ENCODE measurements around the gene SPATS2L. TPM values are rescaled to one million over a fixed set of nuclear protein-coding genes. Genes with fewer than 3 reads are reported as not detected.
A peak's percentile ranks its signal among the peaks of the same experiment; 100 is the strongest.

Gene SPATS2L
- total RNA-seq, 1 experiment from 2014 or later, result 47.3 TPM

GRCh38 chr2:200307724-200308545, 1.4 kb downstream of the SPATS2L start:
- H3T11ph ChIP-seq (ENCODE audit: low read length), result no peak overlapping the region
- no peak overlapping the region for H2BK5ac ChIP-seq (ENCODE audit: insufficient read length, low read length)
- H3K4me2 ChIP-seq (ENCODE audit: insufficient read depth, insufficient read length, low read length), result peak overlapping the region; percentile 78
- H2BK120ac ChIP-seq (ENCODE audit: low read depth, low read length, poor library complexity, severe bottlenecking), result no peak overlapping the region
- H3K9ac ChIP-seq (ENCODE audit: extremely low read depth, insufficient read length, low read length), result peak overlapping the region; percentile 91
- Mint-ChIP-seq H3K4me1 (peaks cover 53 to 54% of the 10 kb centered on the region in 2 experiments), H3K9me3 (no peaks in the 10 kb centered on the region; a peak in 2 of 5 replicates), H3K27me3 (ENCODE audit: low read depth) (no peaks in the 10 kb centered on the region), H3K27ac (peak overlapping the region in 1 of 3 experiments; percentile 41; a peak in 3 of 7 replicates), H3K36me3 (ENCODE audit: insufficient read depth in 1 of 3, low read depth in 3 of 3) (peaks cover 0 to 3% (median 0%) of the 10 kb centered on the region in 3 experiments; a peak in 1 of 7 replicates), H3K4me3 (peak overlapping the region; percentile 76 to 86)
- H4K20me1 ChIP-seq (ENCODE audit: control insufficient read depth, insufficient read depth, insufficient read length), result no peaks in the 10 kb centered on the region
- DNase-seq, result no peak
- no peak for TF ChIP-seq CTCF (conservative IDR thresholded peaks at IDR 0.05)
- no peak overlapping the region for H2AK5ac ChIP-seq (ENCODE audit: insufficient read length, low read length)
- no peak overlapping the region for H2AFZ ChIP-seq (ENCODE audit: low read length)
- H4K8ac ChIP-seq (replicated peaks; ENCODE audit: insufficient read length, low read depth, low read length), result no peak overlapping the region
- H3K4ac ChIP-seq (ENCODE audit: low read depth, low read length), result no peak overlapping the region
- no peak overlapping the region for H4K91ac ChIP-seq (ENCODE audit: insufficient read length, low read depth, low read length)
- H2BK20ac ChIP-seq (ENCODE audit: low read depth, low read length, poor library complexity, severe bottlenecking), result no peak overlapping the region
- no peak overlapping the region for H4K5ac ChIP-seq (ENCODE audit: insufficient read length, low read depth, low read length)
- H3K56ac ChIP-seq (ENCODE audit: insufficient read length, low read depth, low read length), result no peak overlapping the region
- peaks cover 52% of the 10 kb centered on the region for H3K79me2 ChIP-seq (ENCODE audit: insufficient read depth, low read length)
- no peak overlapping the region for H3K23ac ChIP-seq (ENCODE audit: insufficient read length, low read depth, low read length)
- no peak overlapping the region for H2BK12ac ChIP-seq (ENCODE audit: insufficient read length, low read depth, low read length)
- WGBS (ENCODE audit: extremely low coverage, insufficient read length, low lambda C conversion rate), result no CpG with 5 or more reads among the region's 20 CpGs
- H3K79me1 ChIP-seq (ENCODE audit: insufficient read depth, low read depth, low read length, poor library complexity, severe bottlenecking), result no peaks in the 10 kb centered on the region
- no peak overlapping the region for H3K27ac ChIP-seq (ENCODE audit: insufficient read length, low read depth, low read length)
- peak overlapping the region; percentile 64 for H3K18ac ChIP-seq (ENCODE audit: insufficient read length, low read depth, low read length)
- no peaks in the 10 kb centered on the region for H3K27me3 ChIP-seq (ENCODE audit: insufficient read depth, low read length)
- no peak overlapping the region for H2BK15ac ChIP-seq (ENCODE audit: low read depth, low read length)
- H3K23me2 ChIP-seq (ENCODE audit: insufficient read length, low read depth, low read length, poor library complexity, severe bottlenecking), result peaks cover 12% of the 10 kb centered on the region
- H3K9me3 ChIP-seq (ENCODE audit: control insufficient read depth, low read depth, low read length), result no peaks in the 10 kb centered on the region
- H3K4me1 ChIP-seq (ENCODE audit: insufficient read depth, low read length), result peaks cover 31% of the 10 kb centered on the region; the same call in 1 of the 2 replicates
- peak overlapping the region; percentile 86 for H3K14ac ChIP-seq (ENCODE audit: insufficient read depth, low read length)
